ENCODE measurements around the gene CBFA2T2. TPM values are rescaled to one million over a fixed set of nuclear protein-coding genes. Genes with fewer than 3 reads are reported as not detected.
"Not testable (repeated sequence)": the region's sequence is repeated elsewhere in the genome, so short reads cannot be mapped to it uniquely, and the experiment has no call there.

Gene CBFA2T2
- total and polyA plus RNA-seq, 2 donors (not counting 1 experiment from before 2014, with no cell fraction given) = 26.9 to 30.0 TPM

DNA sequence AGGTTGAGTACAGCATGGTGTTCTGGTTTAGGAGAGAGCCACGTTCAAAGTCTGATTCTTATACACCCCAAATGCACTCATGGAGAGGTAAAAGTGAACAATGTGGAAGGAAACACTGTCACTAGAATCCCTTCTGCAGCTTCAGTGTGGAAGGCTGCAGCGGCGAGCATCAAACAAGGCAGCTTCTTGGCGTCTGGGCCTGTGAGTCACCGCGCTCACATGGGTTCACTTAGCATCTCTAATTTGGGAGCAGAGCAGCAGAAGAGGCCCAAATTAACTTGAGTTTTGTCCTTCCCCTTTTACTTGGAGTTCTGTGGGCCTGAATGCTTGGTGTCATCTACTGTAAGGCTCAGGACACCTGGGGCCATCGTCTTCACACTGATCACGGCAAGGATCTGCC is 207.2 kb downstream of the CBFA2T2 start:
- H3K4me1 ChIP-seq (ENCODE audit: control insufficient read depth in 2 of 2, insufficient read depth in 2 of 2, low read length in 2 of 2) = no peaks in the 10 kb centered on the region
- H3K9ac ChIP-seq (ENCODE audit: low read length) = no peak overlapping the region
- no peak for DNase-seq
- no peak overlapping the region for H3K4me3 Mint-ChIP-seq
- H3K36me3 ChIP-seq (replicated peaks in 1 of 2; ENCODE audit: control extremely low read depth in 1 of 2, control insufficient read depth in 1 of 2, extremely low read depth in 1 of 2, insufficient read depth in 2 of 2, low read length in 1 of 2) = no peaks in the 10 kb centered on the region
- no peak overlapping the region for H3K27ac Mint-ChIP-seq
- no peaks in the 10 kb centered on the region for H3K27me3 ChIP-seq (replicated peaks in 1 of 4; ENCODE audit: control extremely low read depth in 1 of 4, control insufficient read depth in 3 of 4, insufficient read depth in 4 of 4, low read length in 3 of 4)
- intact Hi-C loops (cut with micrococcal nuclease) = no loop called here
- no peak for ATAC-seq (ENCODE audit: low read depth)
- WGBS (ENCODE audit: insufficient coverage) = 89% methylated on average over 7 of the region's 8 CpGs
- no peaks in the 10 kb centered on the region for H3K4me1 Mint-ChIP-seq
- ChIA-PET POLR2A (no interaction called here), CTCF (no interaction called here)
- no peaks in the 10 kb centered on the region for H3K79me2 ChIP-seq (ENCODE audit: control insufficient read depth, insufficient read depth, low read length)
- no peak overlapping the region for H2AFZ ChIP-seq (ENCODE audit: insufficient read depth, low read depth, low read length, poor library complexity, severe bottlenecking)
- TF ChIP-seq, protein P1, sequence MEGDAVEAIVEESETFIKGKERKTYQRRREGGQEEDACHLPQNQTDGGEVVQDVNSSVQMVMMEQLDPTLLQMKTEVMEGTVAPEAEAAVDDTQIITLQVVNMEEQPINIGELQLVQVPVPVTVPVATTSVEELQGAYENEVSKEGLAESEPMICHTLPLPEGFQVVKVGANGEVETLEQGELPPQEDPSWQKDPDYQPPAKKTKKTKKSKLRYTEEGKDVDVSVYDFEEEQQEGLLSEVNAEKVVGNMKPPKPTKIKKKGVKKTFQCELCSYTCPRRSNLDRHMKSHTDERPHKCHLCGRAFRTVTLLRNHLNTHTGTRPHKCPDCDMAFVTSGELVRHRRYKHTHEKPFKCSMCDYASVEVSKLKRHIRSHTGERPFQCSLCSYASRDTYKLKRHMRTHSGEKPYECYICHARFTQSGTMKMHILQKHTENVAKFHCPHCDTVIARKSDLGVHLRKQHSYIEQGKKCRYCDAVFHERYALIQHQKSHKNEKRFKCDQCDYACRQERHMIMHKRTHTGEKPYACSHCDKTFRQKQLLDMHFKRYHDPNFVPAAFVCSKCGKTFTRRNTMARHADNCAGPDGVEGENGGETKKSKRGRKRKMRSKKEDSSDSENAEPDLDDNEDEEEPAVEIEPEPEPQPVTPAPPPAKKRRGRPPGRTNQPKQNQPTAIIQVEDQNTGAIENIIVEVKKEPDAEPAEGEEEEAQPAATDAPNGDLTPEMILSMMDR (IDR thresholded peaks at IDR 0.05) = no peak
- no peak overlapping the region for H3K4me2 ChIP-seq (replicated peaks; ENCODE audit: low read depth, low read length, poor library complexity, severe bottlenecking)
- H3K27ac ChIP-seq (ENCODE audit: low read length in 2 of 2) = no peak overlapping the region
- H4K20me1 ChIP-seq (ENCODE audit: control insufficient read depth, insufficient read depth, low read length, poor library complexity, severe bottlenecking) = no peaks in the 10 kb centered on the region
- H3K4me3 ChIP-seq (ENCODE audit: control extremely low read depth in 1 of 5, extremely low read depth in 1 of 5, insufficient read depth in 1 of 5, low read depth in 2 of 5, low read length in 4 of 5) = no peak overlapping the region
- no peaks in the 10 kb centered on the region for H3K9me3 Mint-ChIP-seq (ENCODE audit: insufficient read depth)
- peaks cover 0 to 19% (median 0%) of the 10 kb centered on the region in 3 donors for H3K9me3 ChIP-seq (ENCODE audit: control extremely low read depth in 1 of 3, control insufficient read depth in 2 of 3, insufficient read depth in 1 of 3, low read length in 2 of 3)
- H3K27me3 Mint-ChIP-seq = no peaks in the 10 kb centered on the region

DNA sequence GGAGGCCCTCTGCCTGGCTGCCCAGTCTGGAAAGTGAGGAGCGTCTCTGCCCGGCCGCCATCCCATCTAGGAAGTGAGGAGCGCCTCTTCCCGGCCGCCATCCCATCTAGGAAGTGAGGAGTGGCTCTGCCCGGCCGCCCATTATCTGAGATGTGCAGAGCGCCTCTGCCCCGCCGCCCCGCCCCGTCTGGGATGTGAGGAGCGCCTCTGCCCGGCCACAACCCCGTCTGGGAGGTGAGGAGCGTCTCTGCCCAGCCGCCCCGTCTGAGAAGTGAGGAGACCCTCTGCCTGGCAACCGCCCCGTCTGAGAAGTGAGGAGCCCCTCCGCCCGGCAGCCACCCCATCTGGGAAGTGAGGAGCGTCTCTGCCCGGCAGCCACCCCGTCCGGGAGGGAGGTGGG is 209.1 kb downstream of the CBFA2T2 start:
- ATAC-seq (ENCODE audit: low read depth); H4K20me1 ChIP-seq (ENCODE audit: control insufficient read depth, insufficient read depth, low read length, poor library complexity, severe bottlenecking); H3K4me3 Mint-ChIP-seq; H3K79me2 ChIP-seq (ENCODE audit: control insufficient read depth, insufficient read depth, low read length); CTCF ChIA-PET; H3K9me3 Mint-ChIP-seq (ENCODE audit: insufficient read depth); H3K4me2 ChIP-seq (replicated peaks; ENCODE audit: low read depth, low read length, poor library complexity, severe bottlenecking); H3K9ac ChIP-seq (ENCODE audit: low read length); H3K36me3 ChIP-seq (replicated peaks in 1 of 2; ENCODE audit: control extremely low read depth in 1 of 2, control insufficient read depth in 1 of 2, extremely low read depth in 1 of 2, insufficient read depth in 2 of 2, low read length in 1 of 2); H3K4me1 Mint-ChIP-seq; H3K27ac Mint-ChIP-seq; H3K27ac ChIP-seq (ENCODE audit: low read length in 2 of 2); intact Hi-C loops (cut with micrococcal nuclease); POLR2A ChIA-PET; H3K27me3 ChIP-seq (replicated peaks in 1 of 4; ENCODE audit: control extremely low read depth in 1 of 4, control insufficient read depth in 3 of 4, insufficient read depth in 4 of 4, low read length in 3 of 4); H3K27me3 Mint-ChIP-seq; H2AFZ ChIP-seq (ENCODE audit: insufficient read depth, low read depth, low read length, poor library complexity, severe bottlenecking); H3K4me1 ChIP-seq (ENCODE audit: control insufficient read depth in 2 of 2, insufficient read depth in 2 of 2, low read length in 2 of 2); DNase-seq; H3K4me3 ChIP-seq (ENCODE audit: control extremely low read depth in 1 of 5, extremely low read depth in 1 of 5, insufficient read depth in 1 of 5, low read depth in 2 of 5, low read length in 4 of 5): not testable (repeated sequence)
- peaks cover 0 to 19% (median 0%) of the 10 kb centered on the region in 3 donors for H3K9me3 ChIP-seq (ENCODE audit: control extremely low read depth in 1 of 3, control insufficient read depth in 2 of 3, insufficient read depth in 1 of 3, low read length in 2 of 3)
- 100% methylated on average over 8 of the region's 27 CpGs for WGBS (ENCODE audit: insufficient coverage)

Other genes starting within 250 kb of the CBFA2T2 start
- not detected in 2 replicates for gene BPIFB1, start 206.9 kb upstream of the CBFA2T2 start, total RNA-seq
- gene BPIFB1, start 206.9 kb upstream of the CBFA2T2 start, polyA plus RNA-seq = not detected in 2 replicates
- 50.4 and 52.6 TPM in 2 replicates for gene CDK5RAP1, start 88.6 kb upstream of the CBFA2T2 start, total RNA-seq
- gene CDK5RAP1, start 88.6 kb upstream of the CBFA2T2 start, polyA plus RNA-seq = 60.5 and 77.0 TPM in 2 replicates
- 9.9 and 11.5 TPM in 2 replicates for gene SNTA1, start 46.3 kb upstream of the CBFA2T2 start, total RNA-seq
- gene SNTA1, start 46.3 kb upstream of the CBFA2T2 start, polyA plus RNA-seq = 3.9 and 7.0 TPM in 2 replicates
- gene C20orf144, start 172.2 kb downstream of the CBFA2T2 start, total RNA-seq = 0.27 and 0.44 TPM in 2 replicates
- gene C20orf144, start 172.2 kb downstream of the CBFA2T2 start, polyA plus RNA-seq = 0.14 and 0.27 TPM in 2 replicates
- gene ACTL10, start 176.8 kb downstream of the CBFA2T2 start, total RNA-seq = 6.3 and 9.0 TPM in 2 replicates
- gene ACTL10, start 176.8 kb downstream of the CBFA2T2 start, polyA plus RNA-seq = 0.74 and 1.2 TPM in 2 replicates
- gene NECAB3, start 184.3 kb downstream of the CBFA2T2 start, total RNA-seq = 11.8 and 19.3 TPM in 2 replicates
- gene NECAB3, start 184.3 kb downstream of the CBFA2T2 start, polyA plus RNA-seq = 6.2 and 8.5 TPM in 2 replicates
- gene E2F1, start 196.3 kb downstream of the CBFA2T2 start, total RNA-seq = 2.4 and 2.7 TPM in 2 replicates
- gene E2F1, start 196.3 kb downstream of the CBFA2T2 start, polyA plus RNA-seq = 2.4 and 3.6 TPM in 2 replicates
- gene PXMP4, start 230.2 kb downstream of the CBFA2T2 start, total RNA-seq = 6.6 and 6.8 TPM in 2 replicates
- gene PXMP4, start 230.2 kb downstream of the CBFA2T2 start, polyA plus RNA-seq = 2.1 and 5.0 TPM in 2 replicates
- gene ZNF341, start 241.9 kb downstream of the CBFA2T2 start, total RNA-seq = 9.1 and 9.9 TPM in 2 replicates
- 10.0 and 10.9 TPM in 2 replicates for gene ZNF341, start 241.9 kb downstream of the CBFA2T2 start, polyA plus RNA-seq

All from B cell (primary cell).